GM18507 (cell line): ENCODE results near the gene CAMSAP2.
A peak's percentile ranks its signal among the peaks of the same experiment; 100 is the strongest.

ENCODE experiments used
- DNase-seq: peaks from one replicate; pipeline ENCODE4 v3.0.0; 2011; ENCODE audit warnings: low read depth; ENCODE audit not compliant: insufficient read length; ENCODE audit errors: extremely low spot score
- FAIRE-seq: peaks from 2 replicates; lab custom pipeline; 2011; peaks lifted over from hg19 to GRCh38; lab: Jason Lieb, UNC

CAMSAP2 gene

DNA sequence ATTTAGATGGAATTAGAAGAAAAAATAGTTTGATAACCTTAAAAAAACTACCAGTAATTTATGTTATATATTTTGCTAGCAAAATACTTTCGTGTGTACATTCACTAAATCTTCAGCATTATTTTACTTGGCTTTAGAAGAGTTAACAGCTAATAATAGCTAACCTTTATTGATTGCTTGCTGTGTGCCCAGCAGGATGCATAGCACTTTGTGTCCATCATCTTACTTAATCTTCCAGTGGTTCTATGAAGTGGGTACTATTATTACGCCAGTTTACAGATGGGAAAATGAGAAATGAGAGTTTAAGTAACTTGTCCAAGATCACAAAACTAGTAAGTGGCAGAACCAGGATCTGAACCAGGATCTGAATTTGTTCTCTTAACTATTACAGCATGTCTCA is 92.4 kb downstream of the CAMSAP2 start:
- FAIRE-seq (peak; percentile 57), DNase-seq (no peak)

DNA sequence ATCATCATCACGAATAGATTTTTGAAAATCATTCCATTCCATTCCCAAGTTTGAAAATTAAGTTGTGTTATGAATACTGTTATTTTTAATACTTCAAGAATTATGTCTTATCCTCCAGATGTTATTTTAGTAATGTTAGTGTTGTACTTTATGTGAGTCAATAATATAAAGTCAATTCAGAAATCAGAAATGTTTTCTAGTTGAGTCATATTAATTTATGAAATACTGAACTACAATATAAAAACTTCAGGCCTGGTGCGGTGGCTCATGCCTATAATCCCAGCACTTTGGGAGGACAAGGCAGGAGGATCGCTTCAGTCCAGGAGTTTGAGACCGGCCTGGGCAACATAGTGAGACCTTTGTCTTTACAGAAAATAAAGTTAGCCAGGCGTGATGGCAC is 95.7 kb downstream of the CAMSAP2 start:
- FAIRE-seq (no peak), DNase-seq (no peak)

DNA sequence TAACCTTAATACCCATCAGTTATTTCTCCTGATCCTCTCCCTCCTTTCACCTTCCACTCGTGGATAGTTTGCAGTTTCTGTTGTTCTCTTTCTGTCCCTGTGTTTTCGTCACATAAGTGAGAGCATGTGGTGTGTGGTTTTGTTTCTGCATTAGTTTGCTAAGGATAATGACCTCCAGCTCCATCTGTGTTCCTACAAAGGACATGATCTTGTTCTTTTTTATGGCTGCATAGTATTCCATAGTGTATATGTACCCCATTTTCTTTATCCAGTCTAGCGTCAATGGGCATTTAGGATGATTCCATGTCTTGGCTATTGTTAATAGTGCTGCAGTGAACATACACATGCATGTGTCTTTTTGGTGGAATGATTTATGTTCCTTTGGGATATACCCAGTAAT is 97.5 kb downstream of the CAMSAP2 start:
- DNase-seq (no peak), FAIRE-seq (no peak)

DNA sequence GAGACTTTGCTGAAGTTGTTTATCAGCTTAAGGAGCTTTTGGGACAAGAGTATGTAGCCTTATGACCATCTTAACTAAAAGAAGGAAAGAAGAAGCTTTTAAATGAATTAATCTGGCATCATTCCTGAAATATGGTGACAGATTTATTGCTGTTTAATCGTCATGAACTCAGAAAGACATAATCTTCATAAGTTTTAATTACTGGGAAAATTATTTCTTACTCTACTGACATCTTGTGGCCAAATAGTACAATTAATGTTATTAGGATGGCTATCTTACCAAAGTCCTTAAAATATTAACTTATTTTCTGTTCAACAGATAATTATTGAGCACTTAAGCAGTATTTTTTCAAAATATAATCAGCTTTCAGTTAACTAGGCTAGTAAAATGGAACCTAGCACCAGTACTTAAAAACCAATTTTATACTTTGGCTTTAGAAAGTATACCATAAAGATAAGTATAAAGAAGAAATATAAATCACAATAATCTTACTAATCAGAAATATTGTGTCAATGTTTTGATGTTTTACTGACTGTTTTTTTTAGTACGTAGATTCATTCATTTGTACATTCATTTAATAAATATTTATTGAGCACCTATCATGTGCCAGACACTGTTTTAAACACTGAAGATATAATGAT is 99.4 kb downstream of the CAMSAP2 start:
- peak; percentile 35 for FAIRE-seq

DNA sequence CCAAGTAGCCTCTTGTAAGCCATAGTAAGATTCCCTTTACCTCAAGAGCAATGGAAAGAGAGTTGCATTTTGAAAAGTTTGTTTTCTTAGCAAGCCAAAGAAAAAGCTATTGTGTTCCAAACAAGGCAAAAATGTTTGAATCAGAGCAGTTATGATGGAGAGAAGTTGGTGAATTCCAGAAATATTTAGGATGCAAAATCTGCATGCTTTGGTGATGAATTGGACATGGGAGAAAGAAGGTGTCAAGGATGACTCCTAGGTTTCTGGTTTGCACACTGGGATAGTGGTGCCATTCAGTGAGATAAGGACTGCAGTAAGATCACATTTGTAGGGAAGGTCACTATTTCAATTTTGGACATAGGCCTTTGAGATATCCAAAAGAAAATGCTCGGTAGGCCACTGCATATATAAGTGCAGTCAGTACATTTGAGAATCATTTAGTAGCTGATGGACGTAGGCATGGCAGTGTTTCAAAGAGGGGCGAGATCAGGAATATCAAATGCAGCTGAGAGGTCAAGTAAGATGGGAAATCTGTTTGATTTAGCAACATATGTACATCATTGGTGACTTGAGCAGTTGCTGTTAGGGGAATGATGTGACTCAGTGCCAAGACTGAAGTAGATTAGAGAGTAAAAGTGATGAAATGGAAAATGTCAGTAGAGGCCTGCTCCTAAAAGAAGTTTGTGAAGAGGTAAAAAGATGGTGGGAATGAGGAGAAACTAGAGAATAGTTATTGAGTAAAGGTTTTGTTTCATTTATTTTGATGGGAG is 100.2 kb downstream of the CAMSAP2 start:
- FAIRE-seq (no peak), DNase-seq (no peak)

More for the DNA sequence above, 99.4 kb downstream of the CAMSAP2 start:
- no peak for DNase-seq

DNA sequence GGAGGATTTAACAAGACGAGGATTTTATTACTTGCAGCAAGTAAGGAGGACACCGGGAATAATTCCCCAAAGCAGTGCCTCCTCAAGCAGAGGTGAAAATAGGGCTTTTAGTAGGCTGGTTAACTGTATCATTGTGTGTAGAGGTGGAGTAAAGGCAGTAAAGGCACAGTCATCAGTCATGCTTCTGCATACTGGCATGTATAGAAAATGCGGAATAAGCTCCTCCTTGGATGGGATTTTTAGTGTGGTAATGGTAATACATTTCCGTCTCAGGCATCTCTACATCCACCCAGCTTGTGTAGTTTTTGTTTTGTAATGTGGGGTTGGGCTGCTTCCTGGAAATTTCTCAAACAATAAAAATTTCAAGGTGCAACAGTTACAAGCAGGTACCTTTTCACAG is 106.7 kb downstream of the CAMSAP2 start:
- FAIRE-seq: no peak
- DNase-seq: no peak

DNA sequence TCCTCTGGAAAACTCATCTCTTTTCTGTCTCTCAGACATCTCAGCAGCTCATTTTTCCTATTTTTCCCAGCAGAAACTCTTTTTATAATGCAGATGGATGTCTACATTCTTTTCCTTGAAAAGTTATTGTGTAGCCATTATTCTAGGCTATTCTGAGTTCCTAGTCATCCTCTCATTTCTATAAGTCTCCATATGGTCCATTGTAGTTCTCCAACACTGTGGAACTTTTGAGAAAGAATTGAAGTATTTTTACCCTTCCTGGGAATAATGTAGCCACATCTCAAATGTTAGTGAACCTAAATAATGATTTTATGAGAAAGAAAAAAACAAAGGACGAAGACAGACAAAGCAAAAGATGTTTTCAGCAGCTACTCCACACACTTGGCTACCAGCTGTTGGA is 107.7 kb downstream of the CAMSAP2 start:
- no peak for FAIRE-seq
- DNase-seq: no peak

DNA sequence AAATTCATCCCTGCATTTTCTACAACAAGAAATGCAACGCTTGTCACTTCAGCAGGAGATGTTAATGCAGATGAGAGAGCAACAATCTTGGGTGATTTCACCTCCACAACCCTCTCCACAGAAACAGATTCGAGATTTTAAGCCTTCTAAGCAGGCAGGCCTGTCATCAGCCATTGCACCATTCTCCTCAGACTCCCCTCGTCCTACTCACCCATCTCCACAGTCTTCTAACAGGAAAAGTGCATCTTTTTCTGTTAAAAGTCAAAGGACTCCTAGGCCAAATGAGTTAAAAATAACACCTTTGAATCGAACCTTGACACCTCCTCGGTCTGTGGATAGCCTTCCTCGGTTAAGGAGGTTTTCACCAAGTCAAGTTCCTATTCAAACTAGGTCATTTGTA is 110.7 kb downstream of the CAMSAP2 start:
- no peak for FAIRE-seq
- no peak for DNase-seq

DNA sequence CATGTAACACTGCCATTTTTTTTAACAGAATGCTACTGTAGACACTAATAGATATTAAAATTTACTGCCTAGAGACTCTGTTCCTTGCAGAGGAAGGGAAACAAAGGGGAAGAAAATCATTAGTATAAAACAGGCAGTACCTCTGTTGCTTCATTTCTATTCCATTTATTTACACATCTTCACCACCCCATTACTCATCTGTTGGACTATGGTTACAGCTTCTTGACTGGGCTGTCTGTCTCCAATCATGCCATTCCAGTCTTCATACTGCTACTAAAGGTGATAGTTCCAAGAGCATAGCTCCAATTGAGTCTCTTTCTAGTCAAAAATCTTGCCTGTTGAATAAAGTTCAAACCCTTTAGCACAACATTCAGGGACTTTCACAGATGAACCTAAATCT is 111.9 kb downstream of the CAMSAP2 start:
- FAIRE-seq: no peak
- no peak for DNase-seq

DNA sequence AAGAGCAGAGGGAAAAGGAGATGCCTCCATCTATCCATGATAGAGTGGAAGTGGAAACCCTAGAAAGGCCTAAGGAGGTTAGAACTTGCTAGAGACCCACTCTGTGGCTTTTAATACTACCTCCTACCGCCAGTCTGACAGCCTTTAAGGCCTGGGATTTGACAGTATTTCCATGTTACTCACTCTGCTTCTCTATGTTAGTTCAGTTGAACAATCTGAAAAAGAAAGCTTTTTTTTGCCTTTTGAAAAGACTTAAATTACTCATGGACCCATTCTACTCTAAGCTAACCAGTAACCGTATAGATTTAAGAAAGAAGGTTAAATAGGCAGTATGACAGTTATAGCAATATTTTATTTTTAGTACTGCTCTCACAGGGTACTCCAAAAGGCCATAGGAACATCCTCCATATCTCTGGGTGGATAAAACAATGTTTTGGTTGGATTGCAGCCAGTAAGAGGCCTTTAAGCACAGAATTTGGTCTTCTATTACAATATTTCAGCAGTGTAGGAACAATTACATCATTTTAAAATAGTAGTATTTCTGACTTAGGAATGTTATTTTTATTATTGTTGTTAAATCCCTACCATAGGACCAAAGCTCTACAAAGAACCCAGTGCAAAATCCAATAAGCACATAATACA is 118.1 kb downstream of the CAMSAP2 start:
- FAIRE-seq (no peak), DNase-seq (no peak)

DNA sequence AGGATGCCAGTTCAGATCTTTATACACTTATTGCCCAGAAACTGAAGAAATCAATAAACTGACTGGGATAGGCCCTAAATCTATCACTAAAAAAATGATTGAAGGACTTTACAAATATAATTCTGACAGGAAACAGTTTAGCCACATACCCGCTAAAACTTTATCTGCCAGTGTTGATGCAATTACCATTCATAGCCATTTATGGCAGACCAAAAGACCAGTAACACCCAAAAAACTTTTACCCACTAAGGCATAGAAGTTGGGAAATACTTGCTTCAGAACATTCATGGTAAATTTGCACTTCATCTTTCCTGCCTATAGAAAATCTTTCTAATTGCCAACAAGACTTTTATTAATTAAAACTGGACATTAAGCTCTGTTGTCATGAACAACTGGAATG is 119.1 kb downstream of the CAMSAP2 start:
- DNase-seq: no peak
- no peak for FAIRE-seq

DNA sequence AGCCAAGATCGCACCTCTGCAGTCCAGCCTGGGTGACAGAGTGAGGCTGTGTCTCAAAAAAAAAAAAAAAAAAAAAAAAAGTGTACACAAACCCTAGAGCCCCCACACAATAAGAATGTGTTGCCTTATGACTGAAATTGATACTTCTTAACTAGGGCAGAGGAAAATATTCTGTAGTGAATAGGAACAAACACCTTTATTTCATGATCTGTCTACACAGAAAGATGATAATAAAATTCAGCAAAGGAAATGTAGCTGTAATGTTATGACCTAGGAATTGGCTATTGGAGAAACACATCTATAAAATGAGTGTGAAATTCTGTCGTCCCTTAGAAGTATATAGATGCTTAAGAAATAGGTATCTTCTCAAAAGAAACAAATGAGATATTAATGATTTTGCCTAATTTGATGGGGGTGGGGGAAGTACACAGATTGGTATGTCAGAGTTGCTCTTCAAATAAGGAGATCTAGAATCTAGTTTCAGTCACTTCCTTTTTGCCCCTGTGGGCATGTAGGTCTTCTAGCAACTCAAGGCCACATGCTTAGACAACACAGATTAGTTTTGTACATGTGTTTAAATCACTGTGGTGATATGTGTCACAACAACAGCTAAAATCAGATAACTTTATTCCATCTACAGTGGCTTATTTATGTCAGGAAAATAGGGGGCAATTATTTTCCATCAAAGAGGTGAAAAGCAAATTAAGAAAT is 123.4 kb downstream of the CAMSAP2 start:
- DNase-seq (no peak), FAIRE-seq (peak; percentile 73)

DNA sequence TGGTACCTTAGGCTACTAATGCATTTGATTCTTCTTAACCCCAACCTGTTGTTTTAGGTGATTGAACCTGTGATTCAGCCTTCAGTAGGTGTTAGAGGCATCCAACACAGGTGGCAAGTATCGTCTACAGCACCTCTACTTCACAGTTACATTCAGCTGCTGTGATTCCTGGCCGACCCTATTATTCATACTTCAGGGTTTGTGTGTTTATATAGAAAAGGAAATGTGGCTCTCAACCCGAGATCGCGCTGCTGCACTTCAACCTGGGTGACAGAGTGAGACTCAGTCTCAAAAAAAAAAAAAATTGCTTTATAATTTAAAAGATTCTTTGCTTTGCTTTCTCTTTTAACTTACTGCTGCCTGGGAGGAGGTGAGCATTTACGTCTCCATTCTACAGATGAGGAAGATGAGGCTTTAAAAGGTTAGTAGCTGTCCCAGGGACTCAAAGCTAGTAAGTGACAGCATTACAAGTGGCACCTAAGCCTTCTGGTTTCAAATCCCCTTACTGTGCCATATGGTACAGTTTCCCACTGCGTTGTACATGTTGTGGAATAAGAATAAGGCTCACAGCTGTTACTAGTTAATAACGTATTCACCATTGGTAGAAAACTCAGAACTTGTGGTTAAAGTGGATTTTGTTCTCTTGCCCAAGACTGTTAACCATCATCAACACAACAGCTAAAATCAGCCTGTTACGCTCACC is 124.2 kb downstream of the CAMSAP2 start:
- DNase-seq: no peak
- FAIRE-seq: peak; percentile 84

DNA sequence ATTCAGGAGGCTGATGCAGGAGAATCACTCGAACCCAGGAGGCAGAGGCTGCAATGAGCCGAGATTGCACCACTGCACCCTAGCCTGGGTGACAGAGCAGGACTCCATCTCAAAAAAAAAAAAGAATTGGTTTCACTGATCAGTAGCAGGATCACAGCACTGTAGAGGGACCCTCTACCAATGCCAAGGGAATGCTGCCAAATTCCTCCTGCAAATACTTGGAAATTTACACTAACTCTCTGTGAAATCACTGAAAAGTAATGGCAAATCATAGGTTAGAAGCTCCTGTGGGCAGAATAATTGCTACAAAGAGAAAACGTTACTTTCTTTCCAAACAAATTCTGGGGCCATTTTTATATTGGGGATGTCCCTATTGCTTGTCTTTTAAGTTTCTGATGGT is 127.4 kb downstream of the CAMSAP2 start:
- DNase-seq (no peak), FAIRE-seq (no peak)

DNA sequence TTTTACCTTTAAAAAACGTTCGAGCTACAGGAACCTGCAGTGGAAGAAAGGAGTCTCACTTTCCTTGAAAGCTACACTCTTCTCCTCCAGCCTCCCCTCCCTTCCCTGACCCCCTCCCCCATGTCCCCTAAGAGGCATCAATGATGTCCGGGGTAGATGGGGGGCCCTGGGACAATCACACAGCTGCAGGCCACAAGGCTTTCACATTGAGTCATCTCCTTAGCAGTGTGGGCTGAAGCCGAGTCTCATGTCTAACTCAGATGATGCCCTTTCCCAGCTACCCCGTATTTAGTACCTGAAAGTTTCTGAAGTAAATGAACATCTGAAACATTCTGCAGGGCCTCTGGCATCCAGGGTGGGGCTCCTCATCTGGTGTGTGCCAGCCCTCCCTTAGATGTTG is 127.8 kb downstream of the CAMSAP2 start:
- peak; percentile 61 for DNase-seq
- peak; percentile 100 for FAIRE-seq

DNA sequence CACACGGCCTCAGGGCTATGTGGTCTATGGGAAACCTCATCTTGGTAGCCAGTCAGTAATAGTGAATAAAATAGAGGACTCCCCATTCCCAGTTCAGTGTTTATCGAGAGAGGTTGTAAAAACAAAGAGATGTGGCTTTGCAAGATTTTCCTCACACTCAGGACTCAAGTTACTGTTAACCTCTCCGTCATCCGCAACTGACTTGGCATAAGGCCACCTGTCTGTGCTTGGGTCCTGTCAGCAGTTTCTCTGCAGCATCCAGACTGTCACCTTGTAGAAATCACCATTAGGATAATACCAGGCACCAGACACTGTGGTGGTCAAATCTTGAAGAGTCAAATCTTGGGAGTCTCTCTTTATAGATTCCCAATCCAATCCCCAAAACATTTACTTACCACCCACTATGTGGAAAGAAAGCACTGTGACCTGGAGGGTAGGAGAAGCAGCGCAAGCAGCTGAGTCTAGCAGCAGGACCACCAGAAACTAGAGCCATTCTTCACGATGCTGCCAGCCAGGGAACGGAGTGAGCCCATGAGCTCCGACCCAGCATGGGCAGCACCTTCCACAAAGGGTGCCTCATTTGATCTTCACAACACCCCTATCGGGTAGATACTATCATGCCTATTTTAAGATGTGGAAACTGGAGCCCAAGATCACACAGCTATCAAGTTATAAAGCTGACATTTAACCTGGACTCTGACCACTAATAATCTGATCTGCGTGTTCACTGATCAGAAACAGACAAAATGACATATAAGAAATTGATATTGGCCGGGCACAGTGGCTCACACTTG is 128.5 kb downstream of the CAMSAP2 start:
- peak; percentile 15 for FAIRE-seq
- no peak for DNase-seq

DNA sequence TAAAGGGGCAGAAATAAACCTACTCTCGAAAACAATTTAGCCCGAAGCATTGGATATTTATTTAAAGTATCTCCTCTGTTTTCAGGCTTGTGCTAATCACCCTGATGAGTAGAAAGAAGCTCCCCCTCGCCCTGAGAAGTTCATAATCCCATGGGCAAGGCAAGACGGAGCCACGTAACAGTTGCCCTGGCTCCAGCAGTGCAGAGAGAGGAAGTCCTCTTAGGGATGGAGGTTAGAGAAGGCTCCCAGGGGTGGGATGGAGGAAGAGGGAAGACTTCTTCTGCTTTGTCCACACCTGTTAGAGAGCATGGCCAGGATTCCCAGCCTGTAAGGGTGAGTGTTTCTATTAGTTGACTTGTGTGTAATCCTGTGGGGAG is 130.7 kb downstream of the CAMSAP2 start:
- FAIRE-seq: no peak

DNA sequence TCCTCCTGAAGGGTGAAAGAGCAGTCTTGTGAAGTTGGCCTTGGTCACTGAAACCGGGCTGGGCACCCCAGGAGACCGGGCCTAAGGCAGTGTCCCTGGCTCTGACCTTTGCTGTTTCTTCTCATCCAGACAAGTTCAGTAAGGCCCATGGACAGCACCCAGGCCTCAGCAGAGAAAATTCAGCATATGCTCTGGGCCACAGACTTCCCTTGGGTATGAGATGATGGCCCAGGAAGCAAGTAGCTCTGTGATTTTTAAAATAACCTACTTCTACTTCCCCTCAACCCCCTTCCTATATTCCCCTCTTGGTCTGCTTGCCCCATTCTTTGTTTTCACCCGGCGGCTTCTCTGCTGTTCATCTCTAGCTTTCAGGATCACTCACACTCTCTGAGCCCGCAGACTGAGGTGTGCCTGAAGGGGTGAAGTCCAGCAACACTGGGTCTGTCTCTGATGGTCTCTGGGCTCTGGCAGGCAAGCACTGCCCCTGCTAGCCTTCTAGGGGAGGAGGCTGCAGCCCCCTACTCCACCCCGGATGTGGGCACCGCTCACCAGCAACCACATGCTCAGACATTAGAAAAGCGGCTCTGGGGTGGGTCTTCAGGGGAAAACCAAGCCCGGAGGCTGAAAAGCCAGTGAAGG is 131.2 kb downstream of the CAMSAP2 start:
- no peak for DNase-seq

More for the DNA sequence above, 130.7 kb downstream of the CAMSAP2 start:
- DNase-seq: no peak

More for the DNA sequence above, 131.2 kb downstream of the CAMSAP2 start:
- FAIRE-seq: peak; percentile 96
